DMS53 treated with DMSO at 0.1 percent for 48 hours (cell line): ENCODE measurements around the gene PRSS3.
"Not testable (repeated sequence)": the region's sequence is repeated elsewhere in the genome, so short reads cannot be mapped to it uniquely, and the experiment has no call there.

Experiments
- DNase-seq: peaks from one replicate; lab custom pipeline; 2025; ENCODE audit not compliant: unreplicated experiment; lab: John Stamatoyannopoulos, UW

The PRSS3 gene

DNA sequence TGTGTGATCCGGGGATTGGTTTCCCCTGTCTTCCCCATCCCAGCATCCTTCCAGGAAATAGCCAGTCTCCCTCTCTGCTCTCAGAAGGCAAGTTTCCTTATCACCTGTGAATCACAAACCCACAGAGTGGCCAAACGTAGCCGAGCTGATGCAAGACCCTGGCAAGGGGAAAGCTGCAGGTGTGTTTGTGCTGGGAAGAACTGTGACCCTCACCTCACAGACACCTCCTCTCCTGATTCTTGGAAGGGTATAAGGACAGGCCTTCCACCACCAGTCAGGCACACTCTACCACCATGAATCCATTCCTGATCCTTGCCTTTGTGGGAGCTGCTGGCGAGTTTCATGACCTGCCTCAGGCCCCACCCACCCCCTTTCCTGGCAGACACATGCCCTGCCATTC lies at the start of gene PRSS3:
Gene PRSS3, plus strand, starts transcription at position 281 of the 400 bp plus-strand sequence. Its CDS starts 13 bp downstream, at position 294.
- no peak for DNase-seq

DNA sequence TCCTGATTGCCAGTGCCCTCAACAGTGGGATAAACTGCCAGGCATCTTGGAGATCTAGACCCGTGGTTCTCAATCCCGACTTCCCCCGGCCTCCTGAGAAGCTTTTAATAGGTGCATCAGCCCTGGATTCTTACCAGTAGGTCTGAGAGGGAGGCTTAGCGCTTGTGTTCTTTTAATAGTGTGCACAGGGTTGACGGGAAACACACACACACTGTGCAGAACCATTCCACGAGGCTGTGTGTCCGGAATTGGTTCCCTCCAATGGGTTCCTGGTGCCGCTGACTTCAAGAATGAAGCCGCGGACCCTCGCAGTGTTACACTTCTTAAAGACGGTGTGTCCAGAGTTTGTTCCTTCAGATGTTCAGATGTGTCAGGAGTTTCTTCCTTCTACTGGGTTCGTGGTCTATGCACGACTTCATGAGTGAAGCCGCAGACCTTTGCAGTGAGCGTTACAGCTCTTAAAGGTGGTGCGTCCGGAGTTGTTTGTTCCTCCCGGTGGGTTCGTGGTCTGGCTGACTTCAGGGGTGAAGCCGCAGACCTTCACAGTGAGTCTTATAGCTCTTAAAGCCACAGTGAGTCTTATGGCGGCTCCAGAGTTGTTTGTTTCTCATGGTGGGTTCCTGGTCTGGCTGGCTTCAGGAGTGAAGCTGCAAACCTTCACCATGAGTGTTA lies 46.6 kb upstream of the PRSS3 start:
- no peak for DNase-seq

- DNase-seq, result not testable (repeated sequence)
These were observed 46.1 kb upstream of the PRSS3 start for GRCh38 chr9:33749305-33749654.

DNA sequence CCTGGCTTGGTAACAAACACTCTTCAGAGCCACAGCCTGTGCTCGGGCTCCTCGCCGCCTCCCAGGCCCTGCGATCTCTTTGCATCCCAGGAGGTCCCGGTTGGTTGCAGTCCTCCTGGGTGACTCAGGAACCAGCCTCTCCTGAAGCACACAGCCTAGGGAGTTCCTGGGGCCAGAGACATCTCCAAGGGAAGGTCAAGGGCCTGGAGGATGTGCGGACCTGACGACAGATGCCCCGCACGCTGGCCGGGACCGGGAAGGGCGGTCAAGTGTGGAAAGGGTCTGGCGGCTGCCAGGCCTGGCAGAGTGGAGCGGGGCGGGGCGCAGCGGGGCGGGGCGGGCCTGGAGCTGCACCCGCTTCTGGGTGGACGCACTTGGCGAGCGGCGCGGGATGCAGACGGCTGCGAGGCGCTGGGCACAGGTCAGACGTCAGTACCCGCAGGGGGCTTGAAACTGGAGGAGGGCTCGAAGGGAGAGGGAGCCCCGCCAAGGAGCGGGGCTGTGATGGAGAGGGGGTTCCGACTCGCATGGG lies 45.0 kb upstream of the PRSS3 start:
- DNase-seq, result peak; percentile 4

GRCh38 chr9:33750839-33751339 lies 44.5 kb upstream of the PRSS3 start:
- no peak for DNase-seq

DNA sequence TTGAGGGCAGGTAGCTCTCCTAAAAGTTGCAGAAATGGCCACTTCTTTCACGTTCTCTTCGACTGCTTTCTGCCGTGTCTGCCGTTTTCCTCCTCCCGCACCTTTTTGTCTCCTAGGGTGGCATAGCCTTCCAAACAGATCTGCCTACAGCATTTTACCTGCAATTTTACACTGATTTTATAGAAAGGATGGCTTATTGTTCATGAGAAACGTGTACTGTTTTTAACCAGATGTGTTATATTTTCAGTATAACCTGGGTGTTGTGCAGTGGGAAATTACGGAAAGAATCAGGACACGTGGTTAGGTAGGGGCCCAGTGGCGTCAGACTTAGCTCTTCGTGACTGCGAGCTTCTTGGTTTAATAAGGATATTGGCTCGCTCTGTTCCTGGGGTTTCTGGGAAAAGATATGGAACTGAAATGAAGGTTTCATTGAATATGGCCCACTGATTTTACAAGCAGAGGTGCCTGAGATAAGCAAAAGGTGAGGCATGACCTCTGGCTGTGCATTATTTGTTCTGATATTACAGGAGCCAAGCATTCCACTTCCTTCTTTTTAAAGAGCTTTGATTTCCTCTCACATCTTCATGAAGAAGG lies 43.7 kb upstream of the PRSS3 start:
- no peak for DNase-seq

GRCh38 chr9:33752130-33752637 lies 43.2 kb upstream of the PRSS3 start:
- DNase-seq, result no peak

GRCh38 chr9:33752789-33753188 lies 42.6 kb upstream of the PRSS3 start:
- not testable (repeated sequence) for DNase-seq

GRCh38 chr9:33759648-33760047 lies 35.7 kb upstream of the PRSS3 start:
- DNase-seq, result not testable (repeated sequence)

DNA sequence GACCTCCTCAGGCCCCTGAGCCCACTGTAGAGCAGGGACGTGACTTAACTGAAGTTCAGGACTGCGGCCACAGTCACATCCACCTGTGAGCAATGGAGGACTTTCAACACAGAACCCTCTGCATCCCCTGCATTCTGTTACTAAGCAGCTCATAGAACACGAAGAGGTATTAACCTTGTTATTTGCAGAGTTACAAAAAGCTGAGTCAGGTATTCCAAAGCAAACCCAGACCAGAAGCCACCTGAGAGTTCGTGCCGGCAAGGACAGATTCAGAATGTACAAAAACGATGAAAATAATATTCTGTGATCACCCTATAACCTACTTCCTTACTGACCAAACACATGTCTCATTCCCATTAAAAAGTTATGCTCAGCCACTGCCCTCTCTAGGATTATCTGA lies 33.0 kb upstream of the PRSS3 start:
- no peak for DNase-seq

GRCh38 chr9:33763709-33764108 lies 31.7 kb upstream of the PRSS3 start:
- not testable (repeated sequence) for DNase-seq

GRCh38 chr9:33765411-33765810 lies 29.9 kb upstream of the PRSS3 start:
- DNase-seq, result peak; percentile 6

- not testable (repeated sequence) for DNase-seq
These were observed 25.0 kb upstream of the PRSS3 start for GRCh38 chr9:33770156-33770880.

DNA sequence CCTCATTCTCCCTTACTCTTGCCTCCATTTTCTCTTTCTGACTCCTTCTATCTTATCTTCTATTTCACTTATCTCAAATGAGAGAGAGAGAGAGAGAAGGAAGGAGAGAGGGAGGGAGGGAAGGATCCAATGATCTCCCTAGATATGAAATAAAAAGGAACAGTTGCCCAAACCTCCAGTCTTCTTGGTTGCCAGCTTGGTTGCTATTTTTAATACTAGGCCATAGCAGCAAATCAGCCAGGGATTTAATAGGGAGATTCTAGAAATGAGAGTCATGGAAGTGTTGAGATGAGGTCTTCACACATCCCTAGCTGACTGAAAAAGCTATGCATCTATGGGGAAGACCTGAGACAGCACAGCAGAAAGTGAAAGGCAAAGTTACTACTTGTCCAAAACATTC lies 22.2 kb upstream of the PRSS3 start:
- not testable (repeated sequence) for DNase-seq

GRCh38 chr9:33774074-33774659 lies 21.2 kb upstream of the PRSS3 start:
- DNase-seq, result not testable (repeated sequence)

DNA sequence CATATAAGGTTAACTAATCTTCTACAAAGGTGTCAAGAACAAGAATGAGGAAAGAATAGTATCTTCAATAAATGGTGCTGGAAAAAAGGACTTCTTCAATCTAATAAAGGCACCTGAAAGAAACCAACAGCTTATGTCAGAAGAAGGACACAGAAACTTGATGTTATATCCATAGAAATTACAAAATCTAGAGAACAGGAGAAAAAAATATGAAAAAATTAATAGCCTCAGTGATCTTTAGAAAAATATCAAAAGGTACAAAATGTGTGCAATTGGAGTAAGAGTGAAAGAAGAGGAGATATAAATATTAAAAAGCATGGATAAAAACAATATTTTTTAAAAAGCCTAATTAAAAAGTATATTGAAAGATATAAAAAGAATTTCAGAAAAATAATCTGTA lies 18.8 kb upstream of the PRSS3 start:
- DNase-seq, result no peak

DNA sequence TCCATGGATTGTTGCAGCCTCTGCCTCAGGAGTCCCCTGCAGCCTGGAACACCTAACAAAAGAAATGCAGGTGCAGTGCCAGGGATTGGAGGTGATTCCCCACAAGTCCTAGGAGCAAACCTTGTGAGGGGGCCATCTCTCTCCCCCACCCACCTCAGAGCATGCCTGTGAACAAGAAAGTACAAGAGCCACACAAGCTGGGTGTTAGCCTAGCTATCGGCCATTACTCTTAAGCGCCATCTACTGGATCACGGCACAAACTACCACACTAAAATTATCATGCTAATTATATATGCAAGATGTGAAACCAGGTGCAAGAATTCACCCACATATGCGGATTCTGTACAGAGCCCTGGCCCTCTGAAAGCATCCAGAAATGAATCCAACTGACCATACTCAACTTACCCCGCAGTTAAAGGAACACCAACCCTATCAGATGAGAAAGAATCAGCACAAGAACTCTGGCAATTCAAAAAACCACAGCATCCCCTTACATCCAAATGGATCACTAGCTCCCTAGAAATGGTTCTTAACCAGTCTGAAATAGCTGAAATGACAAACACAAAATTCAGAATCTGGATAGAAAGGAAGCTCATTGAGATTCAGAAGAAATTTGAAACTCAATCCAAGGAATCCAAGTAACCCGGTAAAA lies 16.5 kb upstream of the PRSS3 start:
- peak; percentile 48 for DNase-seq

- DNase-seq, result no peak
These were observed 15.1 kb upstream of the PRSS3 start for GRCh38 chr9:33780276-33780675.

DNA sequence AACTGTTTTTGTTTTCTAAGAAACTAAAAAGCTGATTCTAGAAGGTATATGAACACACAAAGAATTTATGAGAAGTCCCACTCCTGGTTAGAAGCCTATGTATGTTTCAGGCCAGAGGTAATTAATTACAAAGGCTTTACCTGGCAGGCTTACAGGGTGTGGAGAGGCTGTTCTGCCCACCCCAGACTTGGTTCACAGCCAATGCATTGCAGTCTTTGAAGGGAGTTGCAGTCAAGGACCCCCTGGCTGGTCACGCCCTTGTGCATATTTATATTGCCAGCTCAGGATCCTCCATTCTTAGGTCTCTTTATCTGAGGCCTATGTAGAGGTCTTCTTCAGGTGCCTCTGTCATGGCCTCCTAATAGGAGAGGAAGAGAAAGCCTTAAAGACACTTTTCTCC lies 13.6 kb upstream of the PRSS3 start:
- no peak for DNase-seq

- DNase-seq, result peak; percentile 21
These were observed 12.8 kb upstream of the PRSS3 start for GRCh38 chr9:33782395-33783152.
